Right ventricle myocardium inferior (tissue), 1 donor: ENCODE data around the gene MGAT5. TPM values are rescaled to one million over a fixed set of nuclear protein-coding genes. Genes with fewer than 3 reads are reported as not detected.

Source experiments
- ATAC-seq: fragments of 200-7000 bp; cut with Tn5 transposase; one replicate; pipeline ENCODE4 v1.9.1; 2020; ENCODE audit warnings: mild to moderate bottlenecking, moderate library complexity
- DNase-seq: peaks from one replicate; pipeline ENCODE4 v3.0.0; 2021; ENCODE audit errors: missing footprints
- intact Hi-C: fragments of 100-400 bp; cut with DNase I; formaldehyde crosslinking; loops from one replicate; pipeline ENCODE4 v1.11.0; 2022
- total RNA-seq: library from RNA; stranded (reverse); fragmentation: NEBNext Ultra II Directional; extraction: Animal tissue kit (Norgen Biotek cat#: 25700); gene quantifications from one replicate; pipeline ENCODE4 v1.2.1, GENCODE V29; 2021
- donor health status: DM: no; HTN: yes; CAD: no; lungs with severe emphysema.

Gene MGAT5
- total RNA-seq, 1 donor from 2014 or later, result 92.3 TPM

DNA sequence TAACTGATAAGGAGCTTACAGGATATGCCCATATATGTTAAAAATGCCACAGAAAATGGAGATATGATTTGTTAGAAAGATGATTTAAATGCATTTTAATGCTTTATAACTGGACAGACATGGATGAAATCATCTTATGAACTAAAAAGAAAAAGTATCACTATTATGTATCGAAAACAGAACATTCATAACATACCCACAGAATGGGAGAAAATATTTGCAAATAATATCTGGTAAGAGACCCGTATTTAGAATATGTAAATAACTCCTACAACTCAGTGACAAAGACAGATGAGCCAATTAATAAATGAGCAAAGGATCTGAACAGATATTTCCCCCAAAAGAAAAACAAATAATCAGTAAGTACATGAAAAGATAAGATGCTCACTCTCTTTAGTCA lies 24.3 kb upstream of the MGAT5 start:
- DNase-seq (no peak), ATAC-seq (no peak)
- intact Hi-C loops, result no loop called here

DNA sequence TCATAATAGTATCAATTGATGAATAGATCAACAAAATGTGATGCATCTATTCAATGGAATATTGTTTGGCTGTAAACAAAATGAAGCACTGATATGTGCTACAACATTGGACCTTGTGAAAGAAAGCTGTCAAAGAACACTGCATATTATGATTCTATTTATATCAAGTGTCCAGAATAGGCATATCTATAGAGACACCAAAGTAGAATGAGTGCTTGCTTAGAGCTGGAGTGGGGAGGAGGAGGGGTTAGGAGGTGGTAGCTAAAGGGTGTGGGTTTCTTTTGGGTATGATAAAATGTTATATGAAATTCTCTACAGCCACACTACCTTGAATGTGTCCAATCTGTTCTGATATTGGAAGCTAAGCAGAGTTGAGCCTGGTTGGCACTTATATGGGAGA lies 23.0 kb upstream of the MGAT5 start:
- intact Hi-C loops, result no loop called here
- peak; percentile 78 for ATAC-seq
- DNase-seq, result no peak

DNA sequence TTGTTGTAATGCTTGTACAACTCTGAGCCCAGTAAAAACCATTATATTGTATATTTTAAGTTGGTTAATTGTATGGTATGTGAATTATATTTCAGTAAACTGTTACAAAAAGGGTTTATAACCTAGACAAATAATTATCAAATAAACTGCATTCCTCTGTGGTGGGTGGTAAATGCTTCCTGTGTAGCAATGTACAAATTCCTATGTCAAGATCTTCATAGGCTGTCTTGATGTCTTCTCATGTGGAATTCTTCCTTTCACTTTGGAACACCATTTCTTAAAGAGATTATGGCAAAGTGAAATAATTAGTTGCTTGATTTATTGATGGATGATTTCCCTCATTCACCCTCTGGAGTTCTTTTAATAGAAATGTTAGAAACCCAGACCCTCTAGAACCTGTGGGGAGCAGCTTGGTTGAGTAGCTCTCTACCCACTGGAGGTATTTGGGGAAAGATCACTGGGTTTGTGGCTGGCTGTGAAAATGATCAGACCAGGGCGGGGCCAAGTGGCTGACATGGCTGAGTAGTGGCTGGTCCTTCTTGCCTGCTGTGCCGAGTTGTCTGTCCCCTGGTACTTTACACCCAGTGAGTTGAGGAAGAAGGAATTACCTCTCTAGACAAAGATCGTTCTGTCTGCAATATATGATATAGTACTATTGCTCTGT lies 22.4 kb upstream of the MGAT5 start:
- ATAC-seq (no peak), DNase-seq (no peak)
- intact Hi-C loops, result no loop called here

DNA sequence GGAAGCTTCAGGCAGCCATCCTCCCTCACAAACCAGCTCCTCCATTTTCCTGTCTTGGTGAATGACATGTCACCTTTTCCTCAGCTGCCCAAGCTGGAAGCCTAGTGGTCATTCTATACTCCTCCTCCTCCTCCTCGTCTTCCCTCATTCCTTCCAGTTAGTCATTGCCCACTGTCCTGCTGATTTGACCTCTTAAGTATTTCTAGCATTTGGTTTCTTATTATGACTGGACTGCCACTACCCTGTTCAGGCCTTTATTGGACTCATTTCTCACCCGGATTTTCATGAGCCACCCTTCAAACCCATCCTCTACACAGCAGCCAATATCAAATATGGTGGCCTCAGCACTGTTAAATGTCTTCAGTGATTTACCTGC lies 21.9 kb upstream of the MGAT5 start:
- intact Hi-C loops, result no loop called here
- DNase-seq (no peak), ATAC-seq (no peak)

DNA sequence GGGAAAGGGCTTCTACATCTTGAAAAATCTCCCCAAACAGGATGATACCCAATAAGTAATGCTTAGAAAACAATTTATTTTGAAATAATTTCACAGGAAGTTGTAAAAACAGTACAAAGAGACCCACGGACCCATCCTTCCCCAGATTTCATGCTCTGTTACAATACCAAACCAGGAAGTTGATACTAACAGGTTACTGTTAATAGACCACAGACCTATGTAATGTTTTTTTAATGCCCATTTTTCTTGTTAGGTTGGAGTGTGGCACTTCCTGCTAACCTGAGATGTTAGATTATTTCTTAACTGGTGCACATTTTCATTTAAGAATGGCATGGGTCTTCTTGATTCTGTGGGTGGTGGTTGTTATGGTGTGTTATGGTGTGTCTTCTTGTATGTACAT lies 21.4 kb upstream of the MGAT5 start:
- DNase-seq, result no peak
- ATAC-seq, result no peak
- intact Hi-C loops, result no loop called here

DNA sequence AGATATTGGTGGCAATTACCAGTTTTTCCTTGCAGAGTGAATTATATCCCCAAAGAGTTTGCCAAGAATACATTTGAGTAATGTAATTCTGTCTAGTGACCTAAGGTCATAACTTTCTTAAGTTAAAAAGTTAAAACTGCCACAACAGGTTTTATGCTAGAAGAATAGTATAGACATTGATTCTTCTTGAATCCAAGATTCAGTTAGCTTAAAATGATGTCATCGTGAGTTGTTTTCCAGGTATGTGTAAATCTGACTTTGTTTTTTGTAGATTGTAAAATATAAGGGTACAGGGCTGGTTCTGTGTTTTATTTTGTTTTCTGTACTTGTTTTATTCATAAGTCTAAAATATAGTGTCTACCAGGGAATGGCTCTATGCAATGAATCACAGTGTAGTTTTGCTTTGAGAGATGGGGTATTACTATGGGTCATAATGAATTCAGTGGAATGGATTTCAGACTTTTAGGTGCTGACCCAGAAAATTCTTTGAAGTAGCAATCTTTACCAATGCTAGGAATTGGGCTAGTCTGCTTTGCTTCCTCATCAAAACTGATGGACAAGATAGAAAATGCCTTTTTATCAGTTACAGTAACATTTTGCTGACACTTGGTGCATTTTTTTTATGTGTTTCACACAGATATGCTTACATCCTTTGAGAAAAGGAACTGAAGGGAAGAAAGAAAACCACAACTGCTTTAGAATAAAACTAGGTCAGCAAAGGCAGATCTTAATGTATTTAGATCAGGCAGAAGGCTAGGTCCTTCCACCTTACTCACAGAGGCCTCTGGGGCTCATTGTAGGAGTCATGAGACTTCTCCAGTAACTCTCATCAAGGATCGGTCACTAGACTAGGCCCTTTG lies 20.8 kb upstream of the MGAT5 start:
- intact Hi-C loops, result no loop called here
- DNase-seq (no peak), ATAC-seq (peak; percentile 24)

DNA sequence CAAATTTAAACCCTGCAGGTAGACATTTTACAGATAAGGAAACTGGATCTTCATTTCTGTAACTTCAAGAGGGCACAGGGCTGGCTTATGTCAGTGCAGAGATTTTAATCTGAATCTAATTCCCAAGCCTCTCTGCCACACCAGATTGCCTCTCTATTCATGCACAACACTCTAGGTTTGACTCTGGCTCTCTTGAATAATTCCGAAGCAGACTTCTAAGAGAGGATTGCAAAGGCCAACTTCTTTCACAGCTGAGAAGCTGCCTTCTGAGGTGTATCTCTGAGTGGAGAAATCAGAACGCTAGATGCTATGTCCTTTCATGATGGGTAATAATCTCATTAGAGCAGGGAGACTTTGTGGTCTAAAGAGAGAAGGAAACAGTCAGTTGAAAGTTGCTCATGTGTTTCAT lies 20.1 kb upstream of the MGAT5 start:
- intact Hi-C loops, result no loop called here
- DNase-seq (no peak), ATAC-seq (no peak)

DNA sequence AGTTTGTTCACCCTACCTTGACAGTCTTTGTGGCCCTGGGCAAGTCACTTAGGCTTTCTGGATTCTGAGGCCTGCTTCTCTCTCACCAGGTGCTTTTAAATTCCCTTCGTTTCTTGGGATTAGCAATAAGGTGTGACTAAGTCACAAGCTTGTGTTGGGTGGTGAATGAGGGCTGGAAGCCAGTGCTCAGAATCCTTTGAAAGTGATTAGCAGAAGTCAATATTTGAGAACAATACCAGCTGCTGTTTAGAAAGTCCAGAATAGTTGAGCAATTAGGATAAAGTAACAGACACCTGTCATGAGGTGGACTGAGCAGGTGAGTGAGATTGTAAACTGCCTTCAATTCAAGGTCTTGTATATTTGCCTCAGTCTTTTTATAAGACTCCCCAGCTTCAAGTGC lies 19.3 kb upstream of the MGAT5 start:
- ATAC-seq (no peak), DNase-seq (no peak)
- intact Hi-C loops, result no loop called here

DNA sequence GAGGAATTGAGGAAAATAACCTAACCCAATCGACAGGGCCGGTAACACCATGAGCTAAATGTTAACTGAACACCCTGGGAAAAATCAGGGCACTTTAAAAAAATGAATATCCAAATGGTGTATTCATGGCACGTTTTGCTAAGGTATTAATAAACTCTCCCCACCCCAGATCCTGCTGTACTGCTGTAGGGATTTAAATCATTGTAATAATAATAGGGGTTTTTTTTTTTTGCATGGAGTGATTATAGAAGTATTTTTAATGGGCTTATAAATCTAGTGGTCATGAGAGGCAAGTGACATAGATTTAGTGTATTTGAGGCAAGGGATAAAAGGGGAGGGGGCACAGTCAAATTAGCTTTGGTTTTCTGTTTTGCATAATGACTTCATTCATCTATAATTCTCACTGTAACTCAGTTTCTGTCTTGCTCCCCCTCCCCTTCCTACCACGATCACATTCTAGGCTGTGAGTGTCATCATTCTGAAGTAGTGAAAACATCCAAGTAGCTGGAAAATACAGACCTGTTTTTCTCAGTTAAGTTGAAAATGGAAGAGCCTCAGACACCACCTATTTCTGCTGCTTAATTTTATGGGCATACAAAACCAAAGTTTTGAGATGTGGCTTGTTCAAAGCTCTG lies 18.2 kb upstream of the MGAT5 start:
- no peak for DNase-seq
- no peak for ATAC-seq
- intact Hi-C loops, result no loop called here

DNA sequence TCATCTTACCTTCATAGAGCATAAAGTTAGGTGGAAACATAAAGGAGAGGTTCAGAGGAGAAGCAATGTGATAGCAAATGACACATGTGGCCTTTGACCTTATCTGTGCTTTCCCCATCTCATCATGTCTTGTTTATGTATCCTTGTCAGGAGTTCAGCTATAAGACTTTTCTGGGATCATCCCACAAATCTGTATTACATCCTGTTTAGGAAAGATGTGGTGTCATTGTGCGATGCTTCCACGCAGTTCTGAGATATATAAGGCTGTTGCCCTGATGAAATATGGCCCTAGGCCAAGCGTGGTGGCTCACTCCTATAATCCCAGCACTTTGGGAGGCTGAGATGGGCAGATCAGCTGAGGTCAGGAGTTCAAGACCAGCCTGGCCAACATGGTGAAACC lies 15.5 kb upstream of the MGAT5 start:
- ATAC-seq (no peak), DNase-seq (no peak)
- intact Hi-C loops, result no loop called here

DNA sequence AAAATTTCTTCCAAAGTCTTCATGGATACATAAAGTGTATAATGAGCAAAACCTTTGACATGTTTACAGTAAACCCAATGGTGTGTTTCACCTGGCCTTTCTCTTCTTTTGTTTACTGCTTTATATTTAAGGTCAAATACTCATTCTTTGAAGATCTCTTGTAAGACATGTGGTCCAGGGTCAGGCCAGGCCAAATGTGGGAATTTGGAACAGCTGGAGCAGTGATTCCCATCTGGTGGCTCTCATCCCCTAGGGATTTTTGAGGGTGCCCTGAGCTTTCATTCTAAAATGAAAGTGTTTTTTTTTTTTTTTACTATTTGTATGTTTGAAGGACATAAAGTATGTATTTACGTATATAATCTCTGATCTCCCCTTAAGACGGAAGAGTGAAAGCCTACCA lies 13.8 kb upstream of the MGAT5 start:
- no peak for DNase-seq
- ATAC-seq, result no peak
- intact Hi-C loops, result no loop called here

DNA sequence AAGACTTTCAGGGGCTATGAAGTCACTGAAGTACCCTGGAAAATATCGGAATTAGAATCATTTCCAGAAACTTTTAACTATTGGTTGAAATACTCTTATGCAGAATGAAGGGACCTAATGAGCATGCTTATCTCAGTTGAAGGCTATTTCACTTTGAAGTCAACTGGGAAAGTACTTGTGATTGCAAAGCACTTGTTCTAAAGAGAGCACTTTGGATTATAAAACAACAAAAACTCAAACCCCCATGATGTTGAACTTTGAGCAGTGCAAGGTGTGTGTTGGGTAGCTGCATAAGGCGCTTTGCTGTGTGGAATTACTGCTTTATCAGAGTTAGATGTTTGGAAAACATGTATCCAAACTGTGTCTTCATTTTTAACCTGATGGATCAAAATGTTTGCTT lies 12.0 kb upstream of the MGAT5 start:
- ATAC-seq (no peak), DNase-seq (no peak)
- intact Hi-C loops, result no loop called here

DNA sequence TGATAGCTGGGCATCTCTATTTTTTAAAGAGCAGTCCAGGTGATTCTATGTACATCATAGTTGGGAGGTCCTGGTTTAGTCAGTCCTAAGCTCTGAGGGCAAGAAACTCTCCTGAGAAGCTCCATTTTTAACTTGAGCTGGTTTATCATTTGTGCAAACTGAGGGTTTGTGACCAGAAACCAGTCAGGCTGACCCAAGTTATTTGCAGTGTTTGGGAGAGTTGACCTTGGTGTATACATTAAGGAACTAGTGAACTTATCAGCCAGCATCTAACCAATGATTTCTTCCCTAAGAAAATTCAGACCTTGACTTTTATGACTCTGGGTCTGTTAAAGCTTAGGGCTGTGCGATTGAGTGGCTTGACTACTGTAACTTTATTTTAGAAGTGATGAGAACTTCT lies 10.6 kb upstream of the MGAT5 start:
- no peak for ATAC-seq
- intact Hi-C loops, result no loop called here
- DNase-seq, result no peak

DNA sequence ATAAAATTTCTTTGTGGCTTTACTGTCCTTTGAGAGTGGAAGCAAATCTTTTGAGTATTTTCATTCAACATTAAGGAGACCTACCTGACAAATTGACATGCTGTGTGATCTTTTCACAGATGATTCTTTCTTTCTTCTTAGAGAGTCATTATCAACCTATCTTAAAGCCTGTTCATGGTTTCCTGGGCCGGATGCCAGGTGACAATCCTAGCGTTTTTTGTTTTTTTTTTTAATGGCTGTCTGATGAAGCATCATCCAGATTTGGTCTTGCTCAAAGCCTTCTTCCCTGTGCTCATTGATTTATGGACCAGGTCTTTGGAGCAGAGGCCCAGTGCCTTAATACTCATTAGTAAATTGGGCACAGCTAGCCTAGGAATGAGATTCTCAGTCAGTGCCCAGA lies 9.8 kb upstream of the MGAT5 start:
- DNase-seq (no peak), ATAC-seq (no peak)
- intact Hi-C loops, result loop anchor here (2.0 kb wide), 1 partner anchor 125 kb away; no protein-coding TSS in a partner anchor

DNA sequence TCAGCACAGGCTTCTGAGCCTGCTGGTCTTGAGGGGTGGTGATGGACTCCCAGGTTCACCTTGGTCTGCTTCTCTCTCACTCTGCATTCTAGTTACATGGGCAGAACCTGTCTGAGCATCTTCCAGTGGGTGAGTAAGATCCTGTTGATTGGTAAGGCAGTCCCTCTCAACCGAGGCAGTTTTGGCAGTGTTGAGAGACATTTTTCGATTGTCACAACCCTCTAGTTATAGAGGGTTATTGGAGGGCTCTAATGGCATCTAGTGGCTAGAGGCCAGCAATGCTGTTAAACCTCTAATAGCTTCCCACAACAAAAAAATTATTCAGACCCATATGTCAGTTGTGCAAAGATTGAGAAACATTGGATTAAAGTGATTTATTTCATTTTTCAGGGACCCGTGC lies 9.3 kb upstream of the MGAT5 start:
- no peak for ATAC-seq
- intact Hi-C loops, result loop anchor here (2.0 kb wide), 1 partner anchor 126 kb away; no protein-coding TSS in a partner anchor

DNA sequence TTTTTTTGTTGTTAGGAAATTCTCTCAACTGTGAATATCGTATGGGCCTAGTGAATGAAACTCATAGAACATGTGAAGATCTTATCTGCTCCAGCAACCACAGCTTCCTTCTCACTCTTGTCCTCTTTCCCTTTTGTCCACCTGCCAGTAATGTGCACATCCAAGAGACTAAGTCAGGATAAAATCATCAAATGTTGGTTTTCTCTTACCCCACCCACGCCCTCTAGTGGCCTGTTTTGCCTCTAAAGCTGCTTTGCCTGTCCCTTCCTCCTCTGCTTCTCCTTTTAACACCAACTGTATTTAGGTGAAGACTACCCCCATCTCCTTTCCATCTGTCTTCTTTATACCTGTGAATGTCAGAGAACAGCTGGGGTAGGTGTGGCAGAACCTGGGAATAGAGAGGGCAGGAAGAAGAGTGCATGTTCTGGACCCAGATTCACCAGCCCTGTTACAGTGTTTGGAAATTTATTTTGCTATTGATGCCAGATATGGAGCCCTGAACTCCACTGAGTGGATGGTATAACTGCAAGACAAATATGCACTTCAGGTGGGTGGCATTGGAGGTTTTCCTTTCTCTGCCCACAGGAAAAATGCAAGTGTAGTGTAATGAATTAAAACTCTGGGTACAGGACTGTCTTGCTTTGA lies 8.4 kb upstream of the MGAT5 start:
- peak; percentile 79 for DNase-seq
- peak; percentile 43 for ATAC-seq
- intact Hi-C loops, result loop anchor here (2.0 to 5.0 kb wide), 3 partner anchors 68 to 167 kb away; no protein-coding TSS in a partner anchor

More for the DNA sequence above, 9.3 kb upstream of the MGAT5 start:
- DNase-seq, result no peak

DNA sequence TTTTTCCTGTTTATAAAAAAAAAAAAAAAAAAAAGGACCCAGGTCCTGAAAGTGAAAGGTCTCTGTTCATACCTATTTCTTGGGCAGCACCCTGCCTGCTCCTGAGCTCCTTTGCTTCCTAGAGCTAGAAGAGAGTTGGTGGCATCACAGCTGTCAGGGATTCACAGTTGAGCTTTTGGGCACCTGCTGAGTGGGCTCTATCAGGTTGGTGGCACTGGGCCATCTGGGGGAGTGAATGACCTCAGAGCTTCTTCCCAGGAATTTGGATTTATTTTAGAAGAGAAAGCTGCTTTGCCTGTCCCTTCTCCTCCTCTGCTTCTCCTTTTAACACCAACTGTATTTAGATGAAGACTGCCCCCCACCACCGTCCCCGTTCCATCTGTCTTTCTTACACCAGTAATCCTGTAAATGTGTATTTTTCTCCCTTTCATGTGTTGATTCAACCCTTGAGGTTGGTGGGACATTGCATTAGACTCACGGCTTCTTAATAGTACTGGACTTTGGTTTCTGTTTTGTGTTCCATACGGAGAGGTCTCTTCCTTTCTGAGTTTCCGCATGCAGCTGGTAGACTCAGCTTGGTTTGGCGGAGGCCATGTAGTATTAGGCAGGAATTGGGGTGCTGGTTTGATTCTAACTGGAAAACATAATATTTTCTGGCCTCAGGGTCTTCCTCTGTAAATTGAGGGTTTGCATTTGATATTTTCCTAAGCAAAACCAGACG lies 7.6 kb upstream of the MGAT5 start:
- intact Hi-C loops, result loop anchor here (5.0 kb wide), 2 partner anchors 69 to 166 kb away; no protein-coding TSS in a partner anchor
- DNase-seq, result no peak
- no peak for ATAC-seq

DNA sequence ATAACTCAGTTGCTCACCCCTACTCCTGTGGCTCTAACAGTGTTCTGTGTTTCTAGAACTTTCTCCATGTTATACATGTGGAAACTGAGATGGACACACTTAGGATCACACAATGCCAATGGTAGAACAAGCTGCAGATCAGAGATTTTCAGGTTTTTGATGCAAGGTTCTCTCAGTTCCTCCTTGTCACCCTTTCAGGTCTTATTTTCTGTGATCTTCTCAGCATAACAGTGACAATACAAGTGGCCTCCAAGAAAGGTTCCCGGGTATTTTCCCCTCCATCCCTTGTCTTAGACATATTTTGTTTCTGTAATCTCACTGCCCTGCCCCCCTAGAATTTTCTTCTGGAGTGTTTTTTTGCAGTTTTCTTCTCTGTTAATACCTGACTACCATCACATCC lies 6.2 kb upstream of the MGAT5 start:
- DNase-seq (no peak), ATAC-seq (no peak)
- intact Hi-C loops, result loop anchor here (5.0 kb wide), 2 partner anchors 70 to 165 kb away; no protein-coding TSS in a partner anchor

DNA sequence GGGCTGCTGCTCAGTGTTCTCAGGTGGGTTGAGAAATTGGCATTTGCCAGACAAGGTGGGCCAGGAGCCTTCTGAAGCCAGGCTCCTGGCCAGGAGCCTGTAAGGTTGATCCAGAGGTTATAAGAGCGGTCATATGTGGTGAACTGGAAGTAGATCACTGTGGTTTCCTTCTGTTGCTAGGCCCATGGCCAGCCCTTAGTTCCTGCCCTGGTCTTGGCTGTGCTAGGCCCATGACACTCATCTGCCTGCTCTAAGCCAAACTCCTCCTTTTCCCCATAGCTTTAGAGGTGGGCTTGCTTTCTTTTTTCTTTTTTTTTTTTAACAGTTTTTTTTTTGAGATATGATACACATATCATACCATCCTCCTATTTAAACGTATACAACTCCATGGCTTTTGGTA lies 5.0 kb upstream of the MGAT5 start:
- peak; percentile 40 for ATAC-seq
- DNase-seq, result no peak
- intact Hi-C loops, result loop anchor here (5.0 kb wide), 2 partner anchors 72 to 163 kb away; no protein-coding TSS in a partner anchor
